HG03342 (cell line): ENCODE results near the gene STK32B.

Experiments used
- ATAC-seq: cut with Tn5 transposase; IDR thresholded peaks from one replicate; pipeline ENCODE4 v1.9.1; 2021; ENCODE audit warnings: mild to moderate bottlenecking, moderate library complexity; ENCODE audit not compliant: unreplicated experiment

STK32B gene

DNA sequence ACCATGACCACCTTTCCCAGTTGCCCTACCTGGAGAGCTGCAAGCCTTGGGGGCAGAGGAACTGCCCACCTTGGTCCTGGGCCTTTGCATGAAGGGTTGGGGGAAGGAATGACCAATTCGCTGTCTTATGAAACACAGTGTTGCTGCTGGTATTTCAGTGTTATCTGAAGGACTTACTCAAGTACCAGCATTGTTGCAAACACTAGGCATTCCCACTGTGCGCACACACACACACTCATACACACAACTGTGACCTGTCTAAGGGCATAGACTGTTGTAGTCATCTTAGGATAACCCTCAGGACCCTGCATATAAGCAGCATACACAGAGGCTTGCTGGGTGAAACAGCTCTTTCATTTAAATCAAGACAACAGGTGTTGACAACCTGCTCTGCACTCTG, 446.2 kb downstream of the STK32B start:
- ATAC-seq, result no peak

DNA sequence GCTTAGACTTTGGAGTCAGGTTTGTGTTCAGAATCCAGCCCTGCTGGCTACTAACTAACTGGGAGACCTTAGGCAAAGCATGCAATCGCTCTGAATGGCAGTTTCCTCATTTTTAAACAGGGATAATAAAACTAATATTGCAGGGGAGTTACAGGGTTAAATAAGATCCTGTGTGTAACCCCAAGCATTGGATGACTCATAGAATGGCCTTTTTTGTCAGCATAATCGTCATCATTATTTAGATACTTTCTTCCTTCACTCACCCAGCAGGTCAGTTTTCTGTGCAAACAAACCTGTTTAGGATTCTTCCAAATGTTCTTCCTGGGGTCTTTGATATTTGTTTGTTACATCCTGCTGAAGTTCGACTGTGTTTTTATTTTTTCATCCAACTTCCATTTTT, 448.9 kb downstream of the STK32B start:
- ATAC-seq, result no peak

DNA sequence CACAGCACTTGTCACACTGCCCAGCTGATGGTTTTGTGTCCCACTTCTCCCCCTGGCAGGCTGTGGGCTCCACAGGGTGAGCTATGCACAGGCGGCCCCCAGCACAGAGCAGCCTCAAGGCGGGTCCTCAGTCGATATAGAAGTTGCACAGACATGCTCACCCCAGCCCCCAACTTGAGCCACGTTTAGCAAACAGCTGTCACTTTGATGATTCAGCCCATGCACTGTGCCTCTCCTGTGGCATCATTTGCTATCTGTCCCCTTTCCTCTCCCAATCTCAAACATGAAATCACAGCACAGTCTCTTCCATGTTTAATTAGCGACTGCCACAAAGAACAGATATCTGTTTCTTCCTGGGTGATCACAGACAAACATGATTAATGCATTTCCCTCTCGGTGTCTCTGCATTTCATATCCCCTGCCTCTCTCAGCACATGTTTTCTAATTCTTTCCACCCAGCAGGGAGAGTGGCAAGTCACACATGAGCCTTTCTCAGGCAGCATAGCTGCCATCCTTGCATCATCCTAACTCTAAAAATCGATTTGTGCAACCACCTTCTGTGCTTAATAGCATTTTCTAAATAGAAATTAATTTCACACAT, 452.2 kb downstream of the STK32B start:
- ATAC-seq, result no peak

DNA sequence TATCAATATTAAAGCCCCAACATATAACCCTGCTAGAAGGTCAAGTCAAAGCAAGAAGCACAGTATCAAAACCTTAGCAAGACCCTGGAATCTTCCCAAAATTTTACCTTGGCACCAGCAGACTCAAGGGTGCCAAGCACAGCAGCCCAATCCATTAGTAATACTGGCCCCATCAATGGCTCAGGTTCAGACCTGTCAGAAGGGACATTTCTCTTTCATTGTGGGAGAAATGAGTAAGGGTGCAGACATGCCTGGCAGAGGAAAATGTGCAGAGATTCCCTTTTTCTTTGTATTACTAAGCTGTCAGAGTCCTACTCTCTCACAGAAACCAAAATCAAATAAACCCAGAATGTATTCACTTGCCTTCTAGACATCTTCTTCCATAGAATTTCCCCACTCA, 453.2 kb downstream of the STK32B start:
- ATAC-seq, result no peak

DNA sequence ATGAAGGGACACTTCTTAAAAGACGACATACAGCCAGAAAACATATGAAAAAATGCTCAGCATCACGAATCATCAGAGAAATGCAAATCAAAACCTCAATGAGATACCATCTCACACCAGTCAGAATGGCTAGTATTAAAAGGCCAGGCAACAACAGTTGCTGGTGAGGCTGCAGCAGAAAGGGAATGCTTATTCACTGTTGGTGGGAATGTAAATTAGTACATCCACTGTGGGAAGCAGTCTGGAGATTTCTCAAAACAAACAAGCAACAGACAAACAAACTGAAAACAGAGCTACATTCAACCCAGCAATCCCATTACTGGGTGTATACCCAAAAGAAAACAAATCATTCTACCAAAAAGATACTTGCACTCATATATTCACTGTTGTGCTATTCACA, 459.2 kb downstream of the STK32B start:
- ATAC-seq, result no peak

DNA sequence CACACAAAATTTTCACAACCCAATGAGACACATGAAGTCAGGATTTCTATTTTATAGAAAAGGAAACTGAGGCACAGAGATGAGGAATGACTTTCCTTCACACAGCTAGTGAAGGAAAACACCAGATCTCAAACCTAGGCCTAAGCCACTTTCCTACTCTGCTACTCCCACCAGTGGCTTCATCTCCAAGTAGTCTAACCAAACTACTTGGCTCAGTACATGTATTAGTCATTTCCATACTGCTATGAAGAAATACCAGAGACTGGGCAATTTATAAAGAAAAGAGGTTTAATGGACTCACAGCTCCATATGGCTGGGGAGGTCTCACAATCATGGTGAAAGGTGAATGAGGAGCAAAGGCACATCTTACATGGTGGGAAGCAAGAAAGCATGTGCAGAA, 460.5 kb downstream of the STK32B start:
- ATAC-seq, result no peak

DNA sequence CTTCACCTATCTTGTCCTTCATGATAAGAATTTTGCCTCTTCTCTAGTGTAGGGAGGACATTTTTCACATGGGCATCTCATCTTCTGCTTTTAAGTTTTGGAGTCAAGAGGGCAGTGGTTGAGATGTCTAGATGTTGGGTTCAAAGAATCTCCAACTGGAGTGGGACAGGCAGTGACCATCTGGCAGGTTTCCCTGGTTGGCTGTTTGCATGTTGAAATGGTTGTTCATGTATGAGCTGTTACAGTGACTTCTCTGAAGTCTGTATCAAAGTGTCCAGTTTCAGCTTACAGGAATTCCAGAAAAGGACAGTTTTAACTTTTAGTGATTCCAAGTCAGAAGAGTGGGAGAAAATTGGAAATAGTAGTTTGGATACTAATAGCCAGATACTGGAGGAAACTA, 464.4 kb downstream of the STK32B start:
- ATAC-seq, result no peak

DNA sequence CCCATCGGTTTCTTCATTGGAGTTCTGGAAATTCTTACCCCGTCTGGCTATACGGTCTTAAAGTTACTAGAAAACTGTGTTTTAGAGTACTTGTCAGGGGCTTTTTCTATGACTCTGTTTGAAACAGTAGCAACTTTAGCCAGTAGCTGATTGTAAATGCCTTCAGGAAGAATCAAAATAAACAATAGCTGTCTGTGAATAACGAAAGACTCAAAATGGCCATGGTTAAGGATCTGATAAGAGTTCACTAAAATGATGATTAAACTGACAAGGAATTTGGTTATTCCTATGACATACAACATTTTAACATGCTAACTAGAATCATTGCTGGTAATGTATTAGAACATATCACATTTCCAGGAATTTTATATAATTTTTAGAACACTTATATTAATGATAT, 466.1 kb downstream of the STK32B start:
- ATAC-seq, result no peak

DNA sequence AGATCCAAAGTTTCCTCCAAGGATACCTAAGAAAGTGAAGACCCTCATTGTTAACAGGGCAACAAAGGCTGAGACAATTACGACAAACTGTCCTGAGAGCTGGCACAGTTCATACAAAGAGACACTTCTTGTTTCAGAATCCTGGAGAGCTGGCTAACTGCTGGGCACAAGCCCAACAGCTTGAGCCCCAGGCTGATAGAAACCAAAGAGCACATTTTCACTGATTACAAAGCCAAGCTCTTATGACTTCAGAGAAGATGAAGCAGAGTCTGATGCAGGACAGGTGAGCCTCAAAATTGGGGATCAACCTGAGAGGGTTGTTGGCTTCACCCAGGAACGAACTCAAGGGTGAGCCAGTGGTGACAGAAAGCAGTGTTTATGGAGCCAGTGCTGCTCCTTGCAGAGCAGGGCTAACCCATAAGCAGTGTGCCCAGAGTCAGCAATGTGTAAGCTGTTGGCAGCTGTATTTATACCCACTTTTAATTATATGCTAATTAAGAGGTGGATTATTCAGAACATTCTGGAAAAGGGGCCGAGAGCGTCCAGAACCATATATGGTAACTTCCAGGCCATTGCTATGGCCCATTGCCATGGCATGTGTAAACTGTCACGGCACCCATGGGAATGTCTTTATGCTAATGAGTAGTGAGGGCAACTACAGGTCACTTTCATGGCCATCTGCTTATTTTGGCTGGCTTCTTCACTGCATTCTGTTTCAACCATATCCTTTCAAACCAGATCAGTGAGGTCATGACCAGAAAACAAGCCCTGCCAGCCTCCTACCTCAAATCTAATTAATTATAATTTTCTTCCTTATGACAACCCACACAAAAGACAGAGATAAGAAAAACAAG, 473.4 kb downstream of the STK32B start:
- ATAC-seq, result no peak

DNA sequence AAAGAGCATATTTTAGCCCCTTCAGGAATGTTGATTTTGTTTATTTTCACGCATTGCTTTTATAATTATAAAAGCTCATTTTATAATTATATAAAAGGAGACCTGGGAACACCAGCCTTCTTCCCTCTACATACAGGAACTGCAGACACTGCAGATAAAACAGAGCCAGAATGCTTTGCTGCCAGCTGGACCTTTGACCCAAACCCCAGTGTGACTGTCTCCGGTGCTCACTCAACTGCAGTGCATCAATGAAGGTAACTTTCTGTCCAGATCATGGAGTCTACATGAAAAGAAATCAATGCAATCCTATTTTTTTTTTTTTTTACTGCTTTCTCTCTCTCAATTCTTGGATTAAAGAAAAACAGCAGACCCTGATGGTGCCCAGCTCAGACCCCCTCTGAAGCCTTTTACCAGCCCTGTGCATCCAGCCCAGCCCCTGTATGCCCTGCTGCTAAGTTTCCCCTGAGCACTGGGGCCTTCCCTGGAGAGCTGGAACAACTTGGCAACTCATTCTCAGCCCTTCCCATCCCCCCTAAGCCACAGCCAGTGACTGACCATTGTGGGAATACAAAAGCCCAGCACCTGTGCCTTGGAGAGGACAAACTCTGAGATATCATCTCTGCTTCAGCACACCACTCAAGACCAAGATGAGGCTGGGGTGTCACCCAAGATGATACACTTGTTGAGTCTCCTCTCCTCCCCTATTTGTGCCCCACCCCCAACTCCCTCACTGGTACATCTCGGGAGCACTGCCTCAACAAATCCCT, 475.0 kb downstream of the STK32B start:
- ATAC-seq, result no peak

DNA sequence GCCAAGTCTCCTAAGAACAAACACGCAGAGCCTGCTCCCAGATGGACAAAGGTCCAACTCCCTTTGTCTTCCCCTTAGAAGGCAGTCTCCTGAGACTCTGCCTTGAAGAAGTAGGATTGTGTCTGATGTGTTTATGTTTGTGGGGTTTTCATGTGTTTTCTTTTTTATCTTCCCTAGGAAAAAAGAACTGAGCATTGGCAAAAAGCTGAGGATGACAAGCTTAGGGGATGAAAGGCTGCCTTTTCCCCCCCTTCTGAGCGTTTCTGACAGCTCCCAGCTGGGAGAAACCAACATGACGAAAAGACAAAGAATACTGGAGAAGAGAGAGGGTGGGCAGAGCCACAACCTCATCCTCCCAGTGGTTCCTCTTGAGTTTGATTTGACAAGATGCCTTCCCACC, 475.9 kb downstream of the STK32B start:
- no peak for ATAC-seq

DNA sequence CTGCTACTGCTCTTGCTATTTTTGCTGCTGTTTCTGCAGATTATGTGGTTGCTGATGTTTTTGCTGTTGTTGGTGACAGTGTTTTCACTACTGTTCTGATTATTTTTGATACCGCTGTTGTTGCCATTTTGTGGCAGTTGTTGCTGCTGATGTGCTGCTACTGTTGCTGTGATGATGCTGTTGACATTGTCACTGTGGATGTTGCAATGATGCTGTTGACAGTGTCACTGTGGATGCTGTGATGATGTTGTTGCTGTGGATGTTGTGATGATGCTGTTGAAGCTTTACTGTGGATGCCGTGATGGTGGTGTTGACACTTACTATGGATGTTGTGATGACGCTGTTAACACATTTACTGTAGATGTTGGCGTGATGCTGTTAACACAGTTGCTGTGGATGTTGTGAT, 476.8 kb downstream of the STK32B start:
- no peak for ATAC-seq

DNA sequence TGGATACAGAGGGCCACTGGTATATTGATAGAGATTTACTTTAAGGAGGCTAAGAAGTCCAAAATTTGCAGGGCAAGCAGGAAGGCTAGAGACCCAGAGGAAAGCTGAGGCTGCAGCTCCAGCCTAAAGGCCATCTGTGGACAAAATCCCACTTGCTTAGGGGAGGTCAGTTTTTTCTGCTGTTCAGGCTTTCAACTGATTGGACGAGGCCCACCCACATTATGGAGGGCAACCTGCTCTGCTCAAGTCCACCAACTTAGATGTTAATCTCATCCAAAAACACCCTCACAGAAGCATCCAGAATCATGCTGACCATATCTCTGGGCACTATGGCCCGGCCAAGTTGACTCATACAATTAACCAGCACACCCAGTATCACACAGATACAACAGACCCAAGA, 480.8 kb downstream of the STK32B start:
- no peak for ATAC-seq

DNA sequence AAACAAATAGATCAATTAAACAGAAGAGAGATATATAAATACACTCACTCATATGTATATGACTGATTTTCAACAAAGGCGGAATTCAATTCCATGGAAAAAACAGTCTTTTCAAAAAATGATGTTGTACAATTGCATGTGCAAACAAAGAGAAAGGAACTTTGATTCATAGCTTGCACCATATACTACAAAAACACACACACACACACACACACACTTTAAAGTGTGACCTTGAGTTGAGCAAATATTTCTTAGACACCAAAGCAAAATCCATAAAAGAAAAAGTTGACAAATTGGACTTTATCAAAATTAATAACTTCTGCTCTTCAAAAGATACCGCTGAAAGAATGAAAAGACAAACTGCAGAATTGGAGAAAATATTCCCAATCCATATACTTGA, 488.3 kb downstream of the STK32B start:
- no peak for ATAC-seq

DNA sequence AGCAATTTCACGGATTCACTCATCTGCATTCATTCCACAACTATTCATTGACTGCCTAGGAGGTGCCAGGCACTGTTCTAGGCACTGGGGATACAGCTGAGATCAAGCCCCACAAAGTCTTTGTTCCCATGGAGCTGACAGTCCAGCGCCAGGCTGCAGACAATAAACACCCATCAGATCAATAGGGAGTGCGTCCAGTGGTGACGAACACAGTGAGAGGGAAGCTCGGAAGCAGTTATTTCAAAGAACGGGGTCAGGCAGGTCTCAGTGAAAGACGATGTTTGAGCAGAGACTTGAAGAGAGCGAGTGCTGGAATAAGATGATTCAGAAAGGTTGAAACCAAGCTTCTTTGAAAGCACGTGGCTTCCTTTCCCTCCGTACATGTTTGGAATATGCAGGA, 489.9 kb downstream of the STK32B start:
- no peak for ATAC-seq

DNA sequence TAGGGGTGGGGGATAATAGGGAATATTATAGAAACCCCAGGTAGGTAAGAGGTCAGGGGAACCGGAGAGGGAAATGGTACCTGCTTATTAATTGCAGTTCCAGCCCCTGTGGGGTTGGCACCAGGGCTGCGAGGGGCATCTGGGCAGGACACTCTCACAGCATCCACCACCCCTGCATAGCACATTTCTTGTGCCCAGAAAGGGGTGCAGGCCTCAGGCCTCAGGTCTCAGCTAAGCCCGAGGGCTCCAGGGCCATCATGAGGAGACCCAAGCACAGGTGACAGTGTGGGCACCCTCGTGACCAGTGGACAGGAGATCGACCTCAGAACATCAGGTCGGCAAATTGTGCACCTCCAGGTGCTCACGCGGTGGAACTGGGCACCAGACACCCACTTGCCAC, 492.4 kb downstream of the STK32B start:
- ATAC-seq, result no peak

DNA sequence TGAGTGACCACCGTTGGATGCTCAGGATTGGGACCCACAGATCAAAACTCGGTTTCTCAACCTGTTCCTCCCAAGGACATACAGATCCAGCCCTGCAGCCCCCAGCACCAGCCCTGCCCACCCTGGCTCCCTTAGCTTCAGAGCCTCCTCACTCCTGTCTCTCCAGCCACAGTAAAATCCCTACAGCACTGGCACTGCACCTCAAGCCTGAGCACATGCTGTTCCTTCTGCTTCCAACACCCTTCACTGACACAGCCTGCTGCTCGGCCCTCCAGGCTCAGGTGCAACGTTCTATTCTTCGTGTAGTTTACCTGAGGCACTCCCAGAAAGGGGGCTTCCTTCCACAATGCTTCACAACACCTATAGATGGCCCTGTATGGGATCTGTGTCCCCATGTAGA, 493.5 kb downstream of the STK32B start:
- ATAC-seq, result no peak

DNA sequence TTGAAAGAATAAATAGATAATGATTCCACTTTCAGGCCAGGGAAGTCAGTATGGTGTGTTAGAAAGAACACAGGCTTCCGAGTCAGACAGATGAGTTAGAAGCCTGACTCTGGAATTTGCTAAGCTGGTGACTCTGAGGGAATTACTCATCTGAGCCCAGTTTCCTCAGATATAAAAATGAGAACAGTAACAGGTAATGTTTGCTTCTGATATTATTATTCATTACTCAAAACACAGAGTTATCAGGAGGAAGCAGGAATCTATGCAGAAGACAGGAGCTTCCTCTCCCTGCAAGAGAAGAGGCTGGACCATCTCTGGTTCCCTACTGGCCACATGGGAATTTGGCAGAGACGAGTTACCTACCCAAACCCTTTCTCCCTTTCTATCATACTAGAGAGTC, 494.0 kb downstream of the STK32B start:
- no peak for ATAC-seq

DNA sequence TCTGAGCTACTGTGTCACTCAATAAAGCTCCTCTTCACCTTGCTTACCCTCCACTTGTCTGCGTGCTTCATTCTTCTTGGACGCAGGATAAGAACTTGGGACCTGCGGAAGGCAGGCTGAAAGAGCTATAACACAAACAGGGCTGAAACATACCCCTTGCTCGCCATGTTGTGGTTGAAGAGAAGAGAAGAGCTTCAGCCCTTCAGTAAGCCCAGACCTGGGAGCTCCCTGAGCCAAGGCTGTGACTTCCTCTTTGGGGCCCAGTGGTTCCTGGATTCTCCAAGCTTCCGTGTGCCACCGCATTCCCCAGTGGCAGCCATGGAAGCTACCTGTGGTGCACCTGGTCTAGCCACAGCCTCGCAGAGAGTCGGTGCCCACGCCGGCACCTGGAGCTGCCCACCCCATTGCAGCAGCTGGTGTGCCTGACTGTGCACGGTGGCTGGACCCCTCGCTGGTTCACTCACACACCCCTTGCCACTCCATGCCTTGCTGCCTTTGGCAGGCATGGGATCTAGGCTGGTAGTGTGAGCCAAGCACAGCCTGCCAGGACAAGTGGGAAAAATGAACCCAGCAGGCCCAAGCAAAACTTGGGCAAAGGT, 496.5 kb downstream of the STK32B start:
- no peak for ATAC-seq
